Breast epithelium (tissue), 4 donors: ENCODE data around the gene SUCO. TPM values are rescaled to one million over a fixed set of nuclear protein-coding genes. Genes with fewer than 3 reads are reported as not detected.

Experiments used
- DNase-seq, 2 donors: peaks; one replicate each; pipeline ENCODE4 v3.0.0-alpha.2; 2019; ENCODE audit warnings: low spot score in 2 of 2
- H3K27ac ChIP-seq, 2 donors: fragments of 200-600 bp; sonication (generic) in 1 of 2; one replicate each; pipeline ENCODE4 v1.5.1; 2016 to 2019; ENCODE audit warnings: mild to moderate bottlenecking in 1 of 2
- H3K27me3 ChIP-seq, 2 donors: fragments of 200-600 bp; sonication (generic) in 1 of 2; one replicate each; pipeline versions ENCODE4 v1.5.1 to v1.6.0; 2017 to 2019; ENCODE audit warnings: control low read depth in 1 of 2, mild to moderate bottlenecking in 1 of 2
- H3K36me3 ChIP-seq: fragments of 200-600 bp; one replicate; pipeline ENCODE4 v1.5.1; 2019
- H3K4me1 ChIP-seq, 2 donors: fragments of 200-600 bp; sonication (generic); one replicate each; pipeline ENCODE4 v1.5.1; 2016 to 2019; ENCODE audit warnings: control low read depth in 1 of 2
- H3K4me3 ChIP-seq, 3 donors: fragments of 200-600 bp; sonication (generic); 1 replicate in 2 of 3; 2 replicates in 1 of 3; pipeline ENCODE4 v1.5.1; 2016 to 2019; ENCODE audit warnings: mild to moderate bottlenecking in 3 of 3, moderate library complexity in 2 of 3
- H3K9me3 ChIP-seq, 2 donors: fragments of 200-600 bp; sonication (generic) in 1 of 2; one replicate each; pipeline ENCODE4 v1.5.1; 2016 to 2019; ENCODE audit warnings: control low read depth in 1 of 2
- POLR2A ChIP-seq: fragments of 450-650 bp; IDR thresholded peaks from one replicate; pipeline ENCODE4 v1.6.1; 2016; ENCODE audit warnings: antibody characterized with exemption, mild to moderate bottlenecking, moderate library complexity
- POLR2AphosphoS5 ChIP-seq, 3 donors: sonication (generic); formaldehyde crosslinking; IDR thresholded peaks; one replicate each; pipeline ENCODE4 v1.6.1; 2017; ENCODE audit warnings: antibody characterized with exemption in 3 of 3
- intact Hi-C: fragments of 100-400 bp; cut with DNase I; formaldehyde crosslinking; loops from one replicate; pipeline ENCODE4 v1.15.1; 2023; ENCODE audit warnings: low total_unique reads
- total RNA-seq, 3 donors: library from RNA; depleted of rRNA; stranded (reverse); fragments of >200 nt; gene quantifications; one replicate each; pipeline ENCODE4 v1.1.0, GENCODE V29; 2016
- TF ChIP-seq, protein P1 (sequence below), 3 donors: fragments of 450-650 bp; IDR thresholded peaks; one replicate each; pipeline ENCODE4 v1.5.1; 2016 to 2017; ENCODE audit warnings: antibody characterized with exemption in 3 of 3, mild to moderate bottlenecking in 3 of 3, moderate library complexity in 3 of 3

The SUCO gene
- total RNA-seq, 3 donors from 2014 or later = 29.6 to 70.8 (median 43.9) TPM

DNA sequence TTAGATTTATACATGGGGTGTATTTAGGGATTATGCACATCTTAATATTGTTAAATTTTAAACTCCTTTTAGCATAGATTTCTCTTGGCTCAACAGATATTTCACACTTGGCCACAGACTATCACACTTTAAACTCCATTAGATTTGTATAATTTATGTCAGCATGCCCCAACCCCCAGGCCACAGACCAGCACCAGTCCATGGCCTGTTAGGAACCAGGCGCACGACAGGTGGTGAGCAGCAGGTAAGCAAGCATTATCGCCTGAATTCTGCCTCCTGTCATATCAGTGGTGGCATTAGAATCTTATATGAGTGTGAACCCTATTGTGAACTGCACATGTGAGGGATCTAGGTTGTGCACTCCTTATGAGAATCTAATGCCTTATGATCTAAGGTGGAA lies 34.8 kb downstream of the SUCO start:
- intact Hi-C loops = no loop called here
- no peaks in the 10 kb centered on the region for H3K36me3 ChIP-seq
- no peak overlapping the region for H3K4me3 ChIP-seq
- no peaks in the 10 kb centered on the region for H3K27me3 ChIP-seq
- DNase-seq = no peak
- H3K9me3 ChIP-seq = no peaks in the 10 kb centered on the region
- no peak overlapping the region for H3K27ac ChIP-seq
- no peaks in the 10 kb centered on the region for H3K4me1 ChIP-seq
- TF ChIP-seq, protein P1, sequence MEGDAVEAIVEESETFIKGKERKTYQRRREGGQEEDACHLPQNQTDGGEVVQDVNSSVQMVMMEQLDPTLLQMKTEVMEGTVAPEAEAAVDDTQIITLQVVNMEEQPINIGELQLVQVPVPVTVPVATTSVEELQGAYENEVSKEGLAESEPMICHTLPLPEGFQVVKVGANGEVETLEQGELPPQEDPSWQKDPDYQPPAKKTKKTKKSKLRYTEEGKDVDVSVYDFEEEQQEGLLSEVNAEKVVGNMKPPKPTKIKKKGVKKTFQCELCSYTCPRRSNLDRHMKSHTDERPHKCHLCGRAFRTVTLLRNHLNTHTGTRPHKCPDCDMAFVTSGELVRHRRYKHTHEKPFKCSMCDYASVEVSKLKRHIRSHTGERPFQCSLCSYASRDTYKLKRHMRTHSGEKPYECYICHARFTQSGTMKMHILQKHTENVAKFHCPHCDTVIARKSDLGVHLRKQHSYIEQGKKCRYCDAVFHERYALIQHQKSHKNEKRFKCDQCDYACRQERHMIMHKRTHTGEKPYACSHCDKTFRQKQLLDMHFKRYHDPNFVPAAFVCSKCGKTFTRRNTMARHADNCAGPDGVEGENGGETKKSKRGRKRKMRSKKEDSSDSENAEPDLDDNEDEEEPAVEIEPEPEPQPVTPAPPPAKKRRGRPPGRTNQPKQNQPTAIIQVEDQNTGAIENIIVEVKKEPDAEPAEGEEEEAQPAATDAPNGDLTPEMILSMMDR (IDR thresholded peaks at IDR 0.05) = no peak
- no peak for TF ChIP-seq POLR2AphosphoS5 (IDR thresholded peaks at IDR 0.05)
- TF ChIP-seq POLR2A = no peak

DNA sequence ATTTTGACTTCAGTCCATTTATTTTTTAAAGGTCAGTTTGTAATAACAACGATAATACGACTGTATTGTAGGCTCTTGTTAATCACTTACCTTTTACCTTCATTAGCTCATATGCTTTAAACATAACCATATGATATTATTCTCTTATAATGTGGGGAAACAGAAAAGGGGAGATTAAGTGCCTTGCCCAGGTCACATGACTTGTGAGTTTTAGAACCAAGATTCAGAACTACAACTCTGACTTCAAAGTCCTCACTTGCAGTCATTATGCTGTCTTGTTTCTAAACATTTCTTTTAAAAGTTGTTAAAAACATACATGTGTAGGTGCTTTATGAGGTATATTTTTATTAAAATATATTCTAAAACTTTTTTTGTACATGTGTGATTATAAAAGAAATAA lies 41.1 kb downstream of the SUCO start:
- Histone ChIP-seq H3K4me1 (no peaks in the 10 kb centered on the region), H3K9me3 (no peaks in the 10 kb centered on the region), H3K36me3 (peaks cover 9% of the 10 kb centered on the region), H3K4me3 (no peak overlapping the region), H3K27me3 (no peaks in the 10 kb centered on the region), H3K27ac (no peak overlapping the region)
- DNase-seq = no peak
- intact Hi-C loops = no loop called here
- TF ChIP-seq POLR2AphosphoS5 (IDR thresholded peaks at IDR 0.05) (no peak), POLR2A (no peak)
- TF ChIP-seq, protein P1 (IDR thresholded peaks at IDR 0.05) = no peak

DNA sequence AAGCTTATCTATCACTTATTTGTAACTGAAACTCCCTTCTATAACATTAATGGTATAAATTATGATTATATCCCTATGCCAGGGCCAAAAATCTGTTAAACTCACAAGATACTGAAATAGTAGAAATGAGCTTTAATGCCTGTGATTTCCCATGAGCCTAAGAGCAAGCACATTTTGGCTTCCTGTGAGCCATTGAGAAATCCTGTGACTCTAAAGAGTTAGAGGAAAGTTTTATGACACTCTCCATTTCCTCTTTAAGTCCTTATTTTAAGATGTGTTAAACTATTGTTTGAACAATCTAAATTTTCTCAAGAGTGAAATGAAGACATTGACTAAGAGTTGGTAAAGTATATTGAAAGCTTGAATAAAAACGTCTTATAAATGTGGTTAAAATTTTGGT lies 45.6 kb downstream of the SUCO start:
- no peak overlapping the region for H3K4me3 ChIP-seq
- peaks cover 9% of the 10 kb centered on the region for H3K36me3 ChIP-seq
- H3K27me3 ChIP-seq = no peaks in the 10 kb centered on the region
- H3K9me3 ChIP-seq = no peaks in the 10 kb centered on the region
- no peak for TF ChIP-seq POLR2A
- no peak for TF ChIP-seq POLR2AphosphoS5 (IDR thresholded peaks at IDR 0.05)
- TF ChIP-seq, protein P1 (IDR thresholded peaks at IDR 0.05) = no peak
- H3K27ac ChIP-seq = no peak overlapping the region
- DNase-seq = no peak
- intact Hi-C loops = no loop called here
- H3K4me1 ChIP-seq = no peaks in the 10 kb centered on the region

DNA sequence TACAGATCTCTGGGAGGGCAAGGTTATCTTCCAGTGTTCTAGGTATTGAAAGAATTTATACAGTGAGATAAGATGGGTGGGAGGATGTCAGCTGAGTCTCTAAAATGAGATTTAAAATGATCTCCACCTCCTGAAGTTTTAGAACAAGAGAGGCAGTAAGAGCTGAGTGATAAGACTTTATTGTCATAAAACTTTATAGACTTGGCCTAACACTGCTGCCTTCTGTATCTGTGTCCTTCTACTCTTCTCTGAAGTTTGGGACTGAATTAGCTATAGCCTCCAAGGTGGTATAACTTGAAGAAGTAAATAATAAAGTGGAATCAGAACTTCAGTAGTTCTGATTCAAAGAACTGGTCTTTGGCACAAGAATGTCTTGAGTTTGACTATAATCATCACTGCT lies 48.3 kb downstream of the SUCO start:
- TF ChIP-seq POLR2AphosphoS5 (IDR thresholded peaks at IDR 0.05) (no peak), POLR2A (no peak)
- TF ChIP-seq, protein P1 (IDR thresholded peaks at IDR 0.05) = no peak
- H3K27me3 ChIP-seq = no peaks in the 10 kb centered on the region
- no peak for DNase-seq
- no peaks in the 10 kb centered on the region for H3K9me3 ChIP-seq
- no peak overlapping the region for H3K4me3 ChIP-seq
- no peak overlapping the region for H3K27ac ChIP-seq
- H3K36me3 ChIP-seq = no peaks in the 10 kb centered on the region
- intact Hi-C loops = no loop called here
- H3K4me1 ChIP-seq = no peaks in the 10 kb centered on the region

DNA sequence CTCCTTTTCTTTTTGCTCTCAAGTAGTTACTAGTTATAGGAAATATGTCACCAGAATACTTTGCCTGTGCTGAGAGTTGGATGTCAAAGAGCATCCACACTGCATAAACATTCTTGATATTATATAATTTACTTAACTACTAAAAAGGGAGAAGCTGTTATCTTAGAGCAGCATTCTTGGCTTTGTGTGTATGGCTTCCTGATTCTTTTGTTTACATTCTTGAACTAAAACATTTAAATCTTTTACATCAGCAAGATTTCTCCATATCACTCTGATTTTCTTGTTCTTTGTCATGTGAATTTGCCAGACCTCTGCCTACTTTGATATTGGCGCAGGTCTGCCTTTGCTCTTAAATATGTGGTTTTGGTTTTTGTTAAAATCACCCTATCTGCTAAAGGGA lies 48.8 kb downstream of the SUCO start:
- DNase-seq = no peak
- Histone ChIP-seq H3K36me3 (no peaks in the 10 kb centered on the region), H3K27me3 (no peaks in the 10 kb centered on the region), H3K9me3 (no peaks in the 10 kb centered on the region), H3K27ac (no peak overlapping the region), H3K4me3 (no peak overlapping the region), H3K4me1 (no peaks in the 10 kb centered on the region)
- TF ChIP-seq POLR2A (no peak), POLR2AphosphoS5 (IDR thresholded peaks at IDR 0.05) (no peak)
- TF ChIP-seq, protein P1 (IDR thresholded peaks at IDR 0.05) = no peak
- intact Hi-C loops = no loop called here
